ENCODE measurements around the gene SUSD3. TPM values are rescaled to one million over a fixed set of nuclear protein-coding genes. Genes with fewer than 3 reads are reported as not detected.

SUSD3 gene
- total RNA-seq, 1 experiment from 2014 or later: 9.0 TPM

DNA sequence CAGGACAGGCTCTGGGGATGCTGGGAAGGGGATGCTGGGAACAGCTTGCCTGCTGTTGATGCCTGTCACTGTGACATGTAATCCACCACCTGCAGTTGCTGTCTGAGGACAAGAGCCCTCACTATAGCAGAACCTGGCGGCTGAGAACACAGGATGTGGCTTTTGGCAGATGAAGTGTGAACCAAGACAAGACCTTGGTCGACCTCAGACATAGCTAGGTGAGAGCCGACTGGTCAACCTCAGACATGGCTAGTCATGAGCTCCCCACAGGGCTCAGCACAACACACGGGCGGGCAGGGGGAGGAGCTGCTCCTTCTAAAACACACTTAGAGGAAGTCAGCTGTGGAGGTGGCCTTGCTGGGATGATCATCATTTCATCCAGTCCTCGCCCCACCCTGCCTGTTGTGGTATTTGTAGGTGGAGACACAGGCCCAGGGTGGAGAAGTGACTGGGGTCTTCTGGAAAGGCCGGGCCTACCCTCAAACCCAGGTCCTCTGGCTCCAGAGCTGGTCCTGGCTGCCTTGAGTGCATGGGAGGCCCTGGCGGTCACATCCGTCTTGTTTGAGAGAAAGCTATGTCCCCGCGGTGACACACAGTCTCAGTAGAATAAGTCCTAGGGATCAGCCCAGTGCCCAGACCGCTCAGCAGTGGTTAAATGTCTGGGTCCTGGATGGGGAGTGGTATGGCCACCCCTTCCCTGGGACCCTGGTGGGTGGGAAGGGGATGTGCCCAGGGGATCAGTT, 6.1 kb downstream of the SUSD3 start:
- H2AK5ac ChIP-seq (ENCODE audit: insufficient read length, low read length): no peak overlapping the region
- H3K27ac Mint-ChIP-seq: no peak overlapping the region; a peak in 3 of 7 replicates
- H3K27ac ChIP-seq (ENCODE audit: insufficient read length, low read depth, low read length): no peak overlapping the region
- TF ChIP-seq, protein P1, sequence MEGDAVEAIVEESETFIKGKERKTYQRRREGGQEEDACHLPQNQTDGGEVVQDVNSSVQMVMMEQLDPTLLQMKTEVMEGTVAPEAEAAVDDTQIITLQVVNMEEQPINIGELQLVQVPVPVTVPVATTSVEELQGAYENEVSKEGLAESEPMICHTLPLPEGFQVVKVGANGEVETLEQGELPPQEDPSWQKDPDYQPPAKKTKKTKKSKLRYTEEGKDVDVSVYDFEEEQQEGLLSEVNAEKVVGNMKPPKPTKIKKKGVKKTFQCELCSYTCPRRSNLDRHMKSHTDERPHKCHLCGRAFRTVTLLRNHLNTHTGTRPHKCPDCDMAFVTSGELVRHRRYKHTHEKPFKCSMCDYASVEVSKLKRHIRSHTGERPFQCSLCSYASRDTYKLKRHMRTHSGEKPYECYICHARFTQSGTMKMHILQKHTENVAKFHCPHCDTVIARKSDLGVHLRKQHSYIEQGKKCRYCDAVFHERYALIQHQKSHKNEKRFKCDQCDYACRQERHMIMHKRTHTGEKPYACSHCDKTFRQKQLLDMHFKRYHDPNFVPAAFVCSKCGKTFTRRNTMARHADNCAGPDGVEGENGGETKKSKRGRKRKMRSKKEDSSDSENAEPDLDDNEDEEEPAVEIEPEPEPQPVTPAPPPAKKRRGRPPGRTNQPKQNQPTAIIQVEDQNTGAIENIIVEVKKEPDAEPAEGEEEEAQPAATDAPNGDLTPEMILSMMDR (conservative IDR thresholded peaks at IDR 0.05): no peak
- H3K18ac ChIP-seq (ENCODE audit: insufficient read length, low read depth, low read length): no peak overlapping the region
- H3K4me2 ChIP-seq (ENCODE audit: insufficient read depth, insufficient read length, low read length): no peak overlapping the region
- no peak overlapping the region for H3K4me3 Mint-ChIP-seq
- H4K91ac ChIP-seq (ENCODE audit: insufficient read length, low read depth, low read length): no peak overlapping the region
- H2BK20ac ChIP-seq (ENCODE audit: low read depth, low read length, poor library complexity, severe bottlenecking): no peak overlapping the region
- H3T11ph ChIP-seq (ENCODE audit: low read length): no peak overlapping the region
- no peak for DNase-seq
- H3K4me1 ChIP-seq (ENCODE audit: insufficient read depth, low read length): no peaks in the 10 kb centered on the region
- H3K27me3 Mint-ChIP-seq (ENCODE audit: low read depth): peaks cover 11% of the 10 kb centered on the region
- H2BK12ac ChIP-seq (ENCODE audit: insufficient read length, low read depth, low read length): no peak overlapping the region
- H3K79me2 ChIP-seq (ENCODE audit: insufficient read depth, low read length): no peaks in the 10 kb centered on the region
- no peak overlapping the region for H4K8ac ChIP-seq (replicated peaks; ENCODE audit: insufficient read length, low read depth, low read length)
- H3K9me3 Mint-ChIP-seq: no peaks in the 10 kb centered on the region
- no peak overlapping the region for H3K4ac ChIP-seq (ENCODE audit: low read depth, low read length)
- H4K5ac ChIP-seq (ENCODE audit: insufficient read length, low read depth, low read length): no peak overlapping the region
- no CpG with 5 or more reads among the region's 12 CpGs for WGBS (ENCODE audit: extremely low coverage, insufficient read length, low lambda C conversion rate)
- H3K9me3 ChIP-seq (ENCODE audit: control insufficient read depth, low read depth, low read length): no peaks in the 10 kb centered on the region
- no peak overlapping the region for H2BK5ac ChIP-seq (ENCODE audit: insufficient read length, low read length)
- no peaks in the 10 kb centered on the region for H4K20me1 ChIP-seq (ENCODE audit: control insufficient read depth, insufficient read depth, insufficient read length)
- no peak overlapping the region for H2BK120ac ChIP-seq (ENCODE audit: low read depth, low read length, poor library complexity, severe bottlenecking)
- no peak overlapping the region for H3K56ac ChIP-seq (ENCODE audit: insufficient read length, low read depth, low read length)
- no peak overlapping the region for H3K9ac ChIP-seq (ENCODE audit: extremely low read depth, insufficient read length, low read length)
- H2BK15ac ChIP-seq (ENCODE audit: low read depth, low read length): no peak overlapping the region
- H3K4me1 Mint-ChIP-seq: peaks cover 25 to 28% of the 10 kb centered on the region in 2 experiments
- no peak overlapping the region for H3K14ac ChIP-seq (ENCODE audit: insufficient read depth, low read length)
- H2AFZ ChIP-seq (ENCODE audit: low read length): no peak overlapping the region
- no peaks in the 10 kb centered on the region for H3K23me2 ChIP-seq (ENCODE audit: insufficient read length, low read depth, low read length, poor library complexity, severe bottlenecking)
- H3K23ac ChIP-seq (ENCODE audit: insufficient read length, low read depth, low read length): no peak overlapping the region
- H3K79me1 ChIP-seq (ENCODE audit: insufficient read depth, low read depth, low read length, poor library complexity, severe bottlenecking): no peaks in the 10 kb centered on the region
- H3K36me3 Mint-ChIP-seq (ENCODE audit: insufficient read depth in 1 of 3, low read depth in 3 of 3): no peaks in the 10 kb centered on the region
- H3K27me3 ChIP-seq (ENCODE audit: insufficient read depth, low read length): no peaks in the 10 kb centered on the region

Measured in H9 (cell line).